HEK293 (cell line): ENCODE measurements around the gene GCDH.

Source experiments
- CTCF ChIA-PET: fragments of 350-600 bp; formaldehyde crosslinking; extraction: SDS; loops from one replicate; lab custom pipeline; 2021; ENCODE audit warnings: antibody characterized with exemption; lab: Yijun Ruan, JAX
- POLR2A ChIA-PET: fragments of 300-600 bp; formaldehyde crosslinking; extraction: SDS; loops from one replicate; lab custom pipeline; 2020; ENCODE audit warnings: antibody characterized with exemption, inconsistent platforms; lab: Yijun Ruan, JAX
- H3K27ac ChIP-seq: fragments of 200-500 bp; sonication (Bioruptor generic); 2 replicates; pipeline ENCODE4 v1.5.1; 2014; ENCODE audit warnings: low read depth, low read length, control low read depth, inconsistent platforms; ENCODE audit errors: extremely low read depth
- H3K36me3 ChIP-seq, 2 experiments: fragments of 200-500 bp in 1 of 2; sonication (Bioruptor generic) in 1 of 2; 1 replicate in 1 of 2; 2 replicates in 1 of 2; pipeline ENCODE4 v1.5.1; 2014 to 2017; ENCODE audit warnings: inconsistent platforms in 2 of 2, low read length in 2 of 2; ENCODE audit not compliant: control insufficient read depth in 2 of 2, insufficient read depth in 1 of 2
- H3K4me1 ChIP-seq: fragments of 200-500 bp; sonication (Bioruptor generic); 2 replicates; pipeline ENCODE4 v1.5.1; 2014; ENCODE audit warnings: mild to moderate bottlenecking, low read length, inconsistent platforms; ENCODE audit not compliant: control insufficient read depth, insufficient read depth
- H3K4me3 ChIP-seq: 2 replicates; pipeline ENCODE4 v1.5.1; 2011; ENCODE audit warnings: low read depth, mild to moderate bottlenecking, control low read depth, low read length, moderate library complexity
- H3K9me3 ChIP-seq: fragments of 200-500 bp; sonication (Bioruptor generic); 2 replicates; pipeline ENCODE4 v1.5.1; 2014; ENCODE audit warnings: low read depth, low read length, inconsistent platforms; ENCODE audit not compliant: control insufficient read depth, insufficient read depth
- CTCF ChIP-seq: fragments of 450-650 bp; formaldehyde crosslinking; IDR thresholded peaks from 2 replicates; pipeline ENCODE4 v1.5.1; 2016; ENCODE audit warnings: missing biosample characterization, missing genetic modification characterization
- EGR2 ChIP-seq: fragments of 450-650 bp; formaldehyde crosslinking; IDR thresholded peaks from 2 replicates; pipeline ENCODE4 v1.5.1; 2016; ENCODE audit warnings: low read depth, missing biosample characterization, missing genetic modification characterization
- REPIN1 ChIP-seq: fragments of 450-650 bp; formaldehyde crosslinking; IDR thresholded peaks from 2 replicates; pipeline ENCODE4 v1.5.1; 2017; ENCODE audit warnings: missing biosample characterization, missing genetic modification characterization, low read depth
- SCRT2 ChIP-seq: fragments of 450-650 bp; formaldehyde crosslinking; IDR thresholded peaks from 2 replicates; pipeline ENCODE4 v1.5.1; 2016; ENCODE audit warnings: missing biosample characterization, missing genetic modification characterization
- SP3 ChIP-seq: fragments of 450-650 bp; formaldehyde crosslinking; IDR thresholded peaks from 2 replicates; pipeline ENCODE4 v1.5.1; 2016; ENCODE audit warnings: missing biosample characterization, missing genetic modification characterization
- ZBTB21 ChIP-seq: fragments of 450-650 bp; formaldehyde crosslinking; IDR thresholded peaks from 2 replicates; pipeline ENCODE4 v1.5.1; 2017; ENCODE audit warnings: missing biosample characterization, missing genetic modification characterization
- ZBTB8A ChIP-seq: fragments of 450-650 bp; formaldehyde crosslinking; IDR thresholded peaks from 2 replicates; pipeline ENCODE4 v1.5.1; 2016; ENCODE audit warnings: missing biosample characterization, missing genetic modification characterization
- ZEB2 ChIP-seq: fragments of 450-650 bp; formaldehyde crosslinking; IDR thresholded peaks from 2 replicates; pipeline ENCODE4 v1.5.1; 2016; ENCODE audit warnings: missing biosample characterization, missing genetic modification characterization
- ZFHX2 ChIP-seq: fragments of 450-650 bp; formaldehyde crosslinking; conservative IDR thresholded peaks from 2 replicates; pipeline ENCODE4 v1.5.1; 2016; ENCODE audit warnings: missing biosample characterization, missing genetic modification characterization
- ZNF184 ChIP-seq: fragments of 450-650 bp; IDR thresholded peaks from 2 replicates; pipeline ENCODE4 v1.5.1; 2018; ENCODE audit warnings: missing biosample characterization, mild to moderate bottlenecking, missing genetic modification characterization
- ZNF2 ChIP-seq: fragments of 450-650 bp; formaldehyde crosslinking; IDR thresholded peaks from 2 replicates; pipeline ENCODE4 v1.5.1; 2016; ENCODE audit warnings: missing biosample characterization, missing genetic modification characterization
- ZNF280D ChIP-seq: fragments of 450-650 bp; formaldehyde crosslinking; IDR thresholded peaks from 2 replicates; pipeline ENCODE4 v1.5.1; 2016; ENCODE audit warnings: missing biosample characterization, missing genetic modification characterization
- ZNF623 ChIP-seq: fragments of 450-650 bp; formaldehyde crosslinking; IDR thresholded peaks from 2 replicates; pipeline ENCODE4 v1.5.1; 2016; ENCODE audit warnings: missing biosample characterization, missing genetic modification characterization
- ZNF654 ChIP-seq: fragments of 450-650 bp; formaldehyde crosslinking; IDR thresholded peaks from 2 replicates; pipeline ENCODE4 v1.5.1; 2016; ENCODE audit warnings: low read depth, missing biosample characterization, missing genetic modification characterization
- ZNF785 ChIP-seq: fragments of 450-650 bp; formaldehyde crosslinking; IDR thresholded peaks from 2 replicates; pipeline ENCODE4 v1.5.1; 2016; ENCODE audit warnings: missing biosample characterization, missing genetic modification characterization
- ZXDB ChIP-seq: fragments of 450-650 bp; formaldehyde crosslinking; IDR thresholded peaks from 2 replicates; pipeline ENCODE4 v1.5.1; 2016; ENCODE audit warnings: missing biosample characterization, missing genetic modification characterization
- TF ChIP-seq, protein P1 (sequence below): fragments of 450-650 bp; formaldehyde crosslinking; IDR thresholded peaks from 2 replicates; pipeline ENCODE4 v1.5.1; 2016; ENCODE audit warnings: missing biosample characterization, missing genetic modification characterization
- TF ChIP-seq, protein P2 (sequence below): fragments of 450-650 bp; formaldehyde crosslinking; IDR thresholded peaks from 2 replicates; pipeline ENCODE4 v1.5.1; 2016; ENCODE audit warnings: missing biosample characterization, missing genetic modification characterization
- TF ChIP-seq, protein P3 (sequence below): fragments of 450-650 bp; formaldehyde crosslinking; IDR thresholded peaks from 2 replicates; pipeline ENCODE4 v1.5.1; 2016; ENCODE audit warnings: missing biosample characterization, missing genetic modification characterization, low read depth
- TF ChIP-seq, protein P4 (sequence below): fragments of 450-650 bp; formaldehyde crosslinking; IDR thresholded peaks from 2 replicates; pipeline ENCODE4 v1.5.1; 2017; ENCODE audit warnings: missing biosample characterization, mild to moderate bottlenecking, missing genetic modification characterization, moderate library complexity

The GCDH gene

DNA sequence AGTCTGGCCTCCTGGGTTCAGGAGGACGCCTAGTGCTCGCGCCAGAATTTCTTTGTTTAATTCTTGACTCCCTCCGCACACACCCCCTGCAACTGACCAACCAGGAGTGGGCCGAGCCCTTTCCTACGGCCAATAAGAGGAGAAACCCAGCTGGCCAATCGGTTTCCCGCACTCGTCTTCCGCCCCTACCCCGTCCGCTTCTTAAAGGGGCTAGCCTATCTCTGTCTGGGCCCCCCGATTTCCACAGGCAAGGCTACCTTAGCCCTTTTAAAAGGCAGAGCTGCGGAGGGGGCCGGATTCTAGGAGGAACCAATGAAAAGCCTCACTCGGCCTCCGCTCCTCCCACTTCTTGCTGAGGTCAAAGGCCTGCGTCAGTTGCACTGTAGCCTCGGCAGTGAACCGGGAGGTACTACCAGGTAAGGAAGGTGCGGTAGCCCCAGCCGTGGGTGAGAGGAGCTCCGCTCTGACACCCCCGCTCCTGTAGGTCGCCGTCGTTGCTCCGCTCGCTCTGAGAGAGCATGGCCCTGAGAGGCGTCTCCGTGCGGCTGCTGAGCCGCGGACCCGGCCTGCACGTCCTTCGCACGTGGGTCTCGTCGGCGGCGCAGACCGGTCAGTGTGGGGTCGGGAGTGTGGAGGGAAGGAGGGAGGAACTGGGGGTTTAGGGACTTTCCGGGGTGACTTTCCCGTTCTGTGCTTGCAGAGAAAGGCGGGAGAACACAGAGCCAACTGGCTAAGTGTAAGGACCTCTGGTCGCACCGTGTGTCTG is at the start of gene GCDH (continued):
- TF ChIP-seq, protein P1, sequence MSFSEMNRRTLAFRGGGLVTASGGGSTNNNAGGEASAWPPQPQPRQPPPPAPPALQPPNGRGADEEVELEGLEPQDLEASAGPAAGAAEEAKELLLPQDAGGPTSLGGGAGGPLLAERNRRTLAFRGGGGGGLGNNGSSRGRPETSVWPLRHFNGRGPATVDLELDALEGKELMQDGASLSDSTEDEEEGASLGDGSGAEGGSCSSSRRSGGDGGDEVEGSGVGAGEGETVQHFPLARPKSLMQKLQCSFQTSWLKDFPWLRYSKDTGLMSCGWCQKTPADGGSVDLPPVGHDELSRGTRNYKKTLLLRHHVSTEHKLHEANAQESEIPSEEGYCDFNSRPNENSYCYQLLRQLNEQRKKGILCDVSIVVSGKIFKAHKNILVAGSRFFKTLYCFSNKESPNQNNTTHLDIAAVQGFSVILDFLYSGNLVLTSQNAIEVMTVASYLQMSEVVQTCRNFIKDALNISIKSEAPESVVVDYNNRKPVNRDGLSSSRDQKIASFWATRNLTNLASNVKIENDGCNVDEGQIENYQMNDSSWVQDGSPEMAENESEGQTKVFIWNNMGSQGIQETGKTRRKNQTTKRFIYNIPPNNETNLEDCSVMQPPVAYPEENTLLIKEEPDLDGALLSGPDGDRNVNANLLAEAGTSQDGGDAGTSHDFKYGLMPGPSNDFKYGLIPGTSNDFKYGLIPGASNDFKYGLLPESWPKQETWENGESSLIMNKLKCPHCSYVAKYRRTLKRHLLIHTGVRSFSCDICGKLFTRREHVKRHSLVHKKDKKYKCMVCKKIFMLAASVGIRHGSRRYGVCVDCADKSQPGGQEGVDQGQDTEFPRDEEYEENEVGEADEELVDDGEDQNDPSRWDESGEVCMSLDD (tag by site-specific recombination): 0 out of 2 replicates have a peak, but pooled peaks have one; percentile 30
- TF ChIP-seq ZNF623: no peak
- TF ChIP-seq, protein P2, sequence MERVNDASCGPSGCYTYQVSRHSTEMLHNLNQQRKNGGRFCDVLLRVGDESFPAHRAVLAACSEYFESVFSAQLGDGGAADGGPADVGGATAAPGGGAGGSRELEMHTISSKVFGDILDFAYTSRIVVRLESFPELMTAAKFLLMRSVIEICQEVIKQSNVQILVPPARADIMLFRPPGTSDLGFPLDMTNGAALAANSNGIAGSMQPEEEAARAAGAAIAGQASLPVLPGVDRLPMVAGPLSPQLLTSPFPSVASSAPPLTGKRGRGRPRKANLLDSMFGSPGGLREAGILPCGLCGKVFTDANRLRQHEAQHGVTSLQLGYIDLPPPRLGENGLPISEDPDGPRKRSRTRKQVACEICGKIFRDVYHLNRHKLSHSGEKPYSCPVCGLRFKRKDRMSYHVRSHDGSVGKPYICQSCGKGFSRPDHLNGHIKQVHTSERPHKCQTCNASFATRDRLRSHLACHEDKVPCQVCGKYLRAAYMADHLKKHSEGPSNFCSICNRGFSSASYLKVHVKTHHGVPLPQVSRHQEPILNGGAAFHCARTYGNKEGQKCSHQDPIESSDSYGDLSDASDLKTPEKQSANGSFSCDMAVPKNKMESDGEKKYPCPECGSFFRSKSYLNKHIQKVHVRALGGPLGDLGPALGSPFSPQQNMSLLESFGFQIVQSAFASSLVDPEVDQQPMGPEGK: 0 out of 2 replicates have a peak, but pooled peaks have one; percentile 28
- TF ChIP-seq SP3 (tag by site-specific recombination): peak; percentile 96
- TF ChIP-seq ZBTB21 (tag by site-specific recombination): peak; percentile 72
- peak; percentile 61; the same call in 1 of the 2 replicates for TF ChIP-seq EGR2 (tag by site-specific recombination)
- peak; percentile 30; the same call in 1 of the 2 replicates for TF ChIP-seq ZBTB8A
- peak; percentile 17; the same call in 1 of the 2 replicates for TF ChIP-seq ZXDB

DNA sequence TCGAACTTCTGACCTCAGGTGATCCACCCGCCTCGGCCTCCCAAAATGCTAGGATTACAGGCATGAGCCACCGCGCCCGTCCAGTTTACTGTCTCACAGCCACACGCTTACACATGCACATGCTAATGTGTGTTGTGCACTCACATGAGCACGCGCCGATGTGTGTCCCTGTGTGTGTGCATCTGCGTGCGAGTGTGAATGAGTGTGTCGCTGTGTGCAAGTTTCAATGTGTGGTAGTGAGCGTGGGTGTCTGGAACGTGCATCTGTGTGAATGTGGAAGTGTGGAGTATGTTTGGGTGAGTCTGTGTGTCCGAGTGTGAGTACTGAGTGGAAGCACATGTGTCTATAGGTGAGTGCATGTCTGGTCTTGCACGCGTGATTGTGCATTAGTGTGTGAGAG is 48.4 kb upstream of the GCDH start:
- no peaks in the 10 kb centered on the region for H3K9me3 ChIP-seq
- H3K4me3 ChIP-seq: no peak overlapping the region
- no peaks in the 10 kb centered on the region for H3K4me1 ChIP-seq
- H3K36me3 ChIP-seq: no peaks in the 10 kb centered on the region
- CTCF ChIA-PET: no interaction called here
- POLR2A ChIA-PET: no interaction called here
- H3K27ac ChIP-seq: no peak overlapping the region
- TF ChIP-seq ZNF2 (tag by site-specific recombination) (no peak), ZFHX2 (peak; percentile 41; the same call in 1 of the 2 replicates), CTCF (tag by site-specific recombination) (no peak)

DNA sequence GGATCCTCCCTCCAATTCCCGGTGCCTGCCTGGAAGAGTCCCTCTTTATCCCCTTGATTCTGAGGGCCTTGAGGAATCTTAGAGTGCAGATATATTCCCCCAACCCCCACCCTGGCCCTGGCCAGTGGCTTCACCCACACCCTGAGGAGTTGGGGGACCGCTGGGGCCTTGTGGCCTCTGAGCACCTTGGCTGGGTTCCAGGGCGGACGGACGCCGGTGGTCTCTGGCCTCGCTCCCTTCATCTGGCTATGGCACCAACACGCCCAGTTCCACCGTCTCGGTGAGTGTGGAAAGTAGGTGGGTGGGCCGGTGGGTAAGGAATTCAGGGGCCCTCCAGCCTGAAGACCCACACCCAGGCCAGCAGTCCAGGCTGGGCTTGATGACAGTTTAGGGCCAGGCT is 47.6 kb upstream of the GCDH start:
- H3K4me1 ChIP-seq: no peaks in the 10 kb centered on the region
- H3K9me3 ChIP-seq: no peaks in the 10 kb centered on the region
- CTCF ChIA-PET: interaction anchor here (1.2 to 7.2 kb wide), 2 partner anchors 78 to 83 kb away, joined by 3 to 62 read pairs; no protein-coding TSS in a partner anchor
- POLR2A ChIA-PET: no interaction called here
- no peaks in the 10 kb centered on the region for H3K36me3 ChIP-seq
- no peak overlapping the region for H3K27ac ChIP-seq
- no peak overlapping the region for H3K4me3 ChIP-seq
- TF ChIP-seq, protein P3, sequence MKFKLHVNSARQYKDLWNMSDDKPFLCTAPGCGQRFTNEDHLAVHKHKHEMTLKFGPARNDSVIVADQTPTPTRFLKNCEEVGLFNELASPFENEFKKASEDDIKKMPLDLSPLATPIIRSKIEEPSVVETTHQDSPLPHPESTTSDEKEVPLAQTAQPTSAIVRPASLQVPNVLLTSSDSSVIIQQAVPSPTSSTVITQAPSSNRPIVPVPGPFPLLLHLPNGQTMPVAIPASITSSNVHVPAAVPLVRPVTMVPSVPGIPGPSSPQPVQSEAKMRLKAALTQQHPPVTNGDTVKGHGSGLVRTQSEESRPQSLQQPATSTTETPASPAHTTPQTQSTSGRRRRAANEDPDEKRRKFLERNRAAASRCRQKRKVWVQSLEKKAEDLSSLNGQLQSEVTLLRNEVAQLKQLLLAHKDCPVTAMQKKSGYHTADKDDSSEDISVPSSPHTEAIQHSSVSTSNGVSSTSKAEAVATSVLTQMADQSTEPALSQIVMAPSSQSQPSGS (tag by site-specific recombination): no peak
- no peak for TF ChIP-seq ZNF184 (tag by site-specific recombination)
- no peak for TF ChIP-seq SCRT2 (tag by site-specific recombination)
- no peak for TF ChIP-seq ZNF654
- no peak for TF ChIP-seq REPIN1 (tag by site-specific recombination)
- TF ChIP-seq ZNF280D (tag by site-specific recombination): no peak
- no peak for TF ChIP-seq ZNF785 (tag by site-specific recombination)
- no peak for TF ChIP-seq ZEB2 (tag by site-specific recombination)
- TF ChIP-seq, protein P4, sequence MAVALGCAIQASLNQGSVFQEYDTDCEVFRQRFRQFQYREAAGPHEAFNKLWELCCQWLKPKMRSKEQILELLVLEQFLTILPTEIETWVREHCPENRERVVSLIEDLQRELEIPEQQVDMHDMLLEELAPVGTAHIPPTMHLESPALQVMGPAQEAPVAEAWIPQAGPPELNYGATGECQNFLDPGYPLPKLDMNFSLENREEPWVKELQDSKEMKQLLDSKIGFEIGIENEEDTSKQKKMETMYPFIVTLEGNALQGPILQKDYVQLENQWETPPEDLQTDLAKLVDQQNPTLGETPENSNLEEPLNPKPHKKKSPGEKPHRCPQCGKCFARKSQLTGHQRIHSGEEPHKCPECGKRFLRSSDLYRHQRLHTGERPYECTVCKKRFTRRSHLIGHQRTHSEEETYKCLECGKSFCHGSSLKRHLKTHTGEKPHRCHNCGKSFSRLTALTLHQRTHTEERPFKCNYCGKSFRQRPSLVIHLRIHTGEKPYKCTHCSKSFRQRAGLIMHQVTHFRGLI (tag by site-specific recombination): no peak
